H9 (cell line): ENCODE data around the gene TMEM106B. TPM values are rescaled to one million over a fixed set of nuclear protein-coding genes. Genes with fewer than 3 reads are reported as not detected.

ENCODE experiments used
- DNase-seq: peaks from one replicate; pipeline ENCODE4 v3.0.0-alpha.2; 2017
- H2AFZ ChIP-seq: one replicate; pipeline ENCODE4 v1.6.1; 2013; ENCODE audit warnings: mild to moderate bottlenecking, low read length, control low read depth, moderate library complexity
- H2AK5ac ChIP-seq: 2 replicates; pipeline ENCODE4 v1.6.1; 2013; ENCODE audit warnings: low read length, control low read depth, mixed read lengths; ENCODE audit not compliant: insufficient read length
- H2BK120ac ChIP-seq: one replicate; pipeline ENCODE4 v1.6.1; 2013; ENCODE audit warnings: low read depth, mild to moderate bottlenecking, low read length, control low read depth, inconsistent platforms; ENCODE audit not compliant: poor library complexity, severe bottlenecking
- H2BK12ac ChIP-seq: 2 replicates; pipeline ENCODE4 v1.6.1; 2013; ENCODE audit warnings: low read length, control low read depth, mixed read lengths, low read depth; ENCODE audit not compliant: insufficient read length
- H2BK15ac ChIP-seq: 2 replicates; pipeline ENCODE4 v1.6.1; 2013; ENCODE audit warnings: low read depth, low read length, control low read depth
- H2BK20ac ChIP-seq: one replicate; pipeline ENCODE4 v1.6.1; 2013; ENCODE audit warnings: low read depth, mild to moderate bottlenecking, low read length, control low read depth, inconsistent platforms; ENCODE audit not compliant: poor library complexity, severe bottlenecking
- H2BK5ac ChIP-seq: 2 replicates; pipeline ENCODE4 v1.6.1; 2013; ENCODE audit warnings: low read length, control low read depth, mixed read lengths; ENCODE audit not compliant: insufficient read length
- H3K14ac ChIP-seq: 2 replicates; pipeline ENCODE4 v1.6.1; 2013; ENCODE audit warnings: low read length, control low read depth; ENCODE audit not compliant: insufficient read depth
- H3K18ac ChIP-seq: 2 replicates; pipeline ENCODE4 v1.6.1; 2013; ENCODE audit warnings: low read depth, mild to moderate bottlenecking, mixed read lengths, low read length, control low read depth; ENCODE audit not compliant: insufficient read length
- H3K23ac ChIP-seq: 2 replicates; pipeline ENCODE4 v1.6.1; 2013; ENCODE audit warnings: low read length, control low read depth, mixed read lengths, low read depth; ENCODE audit not compliant: insufficient read length
- H3K23me2 ChIP-seq: 2 replicates; pipeline ENCODE4 v1.6.1; 2013; ENCODE audit warnings: low read depth, mild to moderate bottlenecking, mixed read lengths, low read length, control low read depth; ENCODE audit not compliant: insufficient read length, poor library complexity, severe bottlenecking
- H3K27ac ChIP-seq: 2 replicates; pipeline ENCODE4 v1.5.1; 2013; ENCODE audit warnings: low read length, control low read depth, mixed read lengths, low read depth; ENCODE audit not compliant: insufficient read length
- H3K27me3 ChIP-seq: 2 replicates; pipeline ENCODE4 v1.6.1; 2013; ENCODE audit warnings: low read length, control low read depth, inconsistent platforms; ENCODE audit not compliant: insufficient read depth
- H3K4ac ChIP-seq: 2 replicates; pipeline ENCODE4 v1.6.1; 2013; ENCODE audit warnings: low read depth, mild to moderate bottlenecking, control low read depth, inconsistent platforms, low read length, moderate library complexity
- H3K4me1 ChIP-seq: 2 replicates; pipeline ENCODE4 v1.6.1; 2013; ENCODE audit warnings: low read length, control low read depth, inconsistent platforms; ENCODE audit not compliant: insufficient read depth
- H3K4me2 ChIP-seq: 2 replicates; pipeline ENCODE4 v1.6.1; 2013; ENCODE audit warnings: low read length, control low read depth, mixed read lengths; ENCODE audit not compliant: insufficient read length, insufficient read depth
- H3K56ac ChIP-seq: 2 replicates; pipeline ENCODE4 v1.6.1; 2013; ENCODE audit warnings: low read depth, mild to moderate bottlenecking, mixed read lengths, low read length, control low read depth; ENCODE audit not compliant: insufficient read length
- H3K79me1 ChIP-seq: 2 replicates; pipeline ENCODE4 v1.6.1; 2013; ENCODE audit warnings: low read depth, mild to moderate bottlenecking, moderate library complexity, low read length, control low read depth, inconsistent platforms; ENCODE audit not compliant: insufficient read depth, poor library complexity, severe bottlenecking
- H3K79me2 ChIP-seq: 2 replicates; pipeline ENCODE4 v1.6.1; 2013; ENCODE audit warnings: low read length, control low read depth, inconsistent platforms; ENCODE audit not compliant: insufficient read depth
- H3K9ac ChIP-seq: 2 replicates; pipeline ENCODE4 v1.6.1; 2013; ENCODE audit warnings: low read length, control low read depth, mixed read lengths; ENCODE audit not compliant: insufficient read length; ENCODE audit errors: extremely low read depth
- H3K9me3 ChIP-seq: one replicate; pipeline ENCODE4 v1.6.1; 2013; ENCODE audit warnings: low read depth, low read length, inconsistent platforms; ENCODE audit not compliant: control insufficient read depth
- H3T11ph ChIP-seq: one replicate; pipeline ENCODE4 v1.6.1; 2013; ENCODE audit warnings: mild to moderate bottlenecking, low read length, control low read depth, inconsistent platforms
- H4K20me1 ChIP-seq: one replicate; pipeline ENCODE4 v1.6.1; 2013; ENCODE audit not compliant: control insufficient read depth, insufficient read length, insufficient read depth
- H4K5ac ChIP-seq: 2 replicates; pipeline ENCODE4 v1.6.1; 2013; ENCODE audit warnings: low read depth, mild to moderate bottlenecking, mixed read lengths, low read length, control low read depth; ENCODE audit not compliant: insufficient read length
- H4K8ac ChIP-seq: replicated peaks from 2 replicates; pipeline ENCODE4 v1.6.1; 2013; ENCODE audit warnings: low read length, control low read depth, mixed read lengths, low read depth; ENCODE audit not compliant: insufficient read length
- H4K91ac ChIP-seq: 2 replicates; pipeline ENCODE4 v1.6.1; 2013; ENCODE audit warnings: low read depth, mild to moderate bottlenecking, moderate library complexity, mixed read lengths, low read length, control low read depth; ENCODE audit not compliant: insufficient read length
- H3K27ac Mint-ChIP-seq, 3 experiments: 2 replicates in 2 of 3; 3 replicates in 1 of 3; pipeline ENCODE4 v1.8.0; 2020 to 2021; ENCODE audit warnings: mixed read lengths in 3 of 3, mild to moderate bottlenecking in 1 of 3, moderate library complexity in 1 of 3
- H3K27me3 Mint-ChIP-seq: 2 replicates; pipeline ENCODE4 v1.8.0; 2021; ENCODE audit warnings: low read depth, mild to moderate bottlenecking, moderate library complexity, mixed read lengths
- H3K36me3 Mint-ChIP-seq, 3 experiments: 2 replicates in 2 of 3; 3 replicates in 1 of 3; pipeline ENCODE4 v1.8.0; 2020 to 2021; ENCODE audit warnings: low read depth in 3 of 3, mixed read lengths in 3 of 3; ENCODE audit not compliant: insufficient read depth in 1 of 3
- H3K4me1 Mint-ChIP-seq, 2 experiments: 2 replicates each; pipeline ENCODE4 v1.8.0; 2020; ENCODE audit warnings: mixed read lengths in 2 of 2
- H3K4me3 Mint-ChIP-seq, 2 experiments: 2 replicates in 1 of 2; 3 replicates in 1 of 2; pipeline ENCODE4 v1.8.0; 2020 to 2021; ENCODE audit warnings: mild to moderate bottlenecking in 2 of 2, mixed read lengths in 2 of 2, moderate library complexity in 1 of 2
- H3K9me3 Mint-ChIP-seq, 2 experiments: 2 replicates in 1 of 2; 3 replicates in 1 of 2; pipeline ENCODE4 v1.8.0; 2020; ENCODE audit warnings: mild to moderate bottlenecking in 2 of 2, mixed read lengths in 2 of 2, moderate library complexity in 1 of 2
- total RNA-seq: library from RNA; stranded (reverse); gene quantifications from 2 replicates; pipeline ENCODE4 v1.2.1, GENCODE V29; 2021
- TF ChIP-seq, protein P1 (sequence below): fragments of 200-600 bp; sonication (generic); conservative IDR thresholded peaks from 3 replicates; pipeline ENCODE4 v1.8.0; 2021; ENCODE audit warnings: antibody characterized with exemption, mild to moderate bottlenecking

The TMEM106B gene
- total RNA-seq, 1 experiment from 2014 or later = 28.4 TPM

DNA sequence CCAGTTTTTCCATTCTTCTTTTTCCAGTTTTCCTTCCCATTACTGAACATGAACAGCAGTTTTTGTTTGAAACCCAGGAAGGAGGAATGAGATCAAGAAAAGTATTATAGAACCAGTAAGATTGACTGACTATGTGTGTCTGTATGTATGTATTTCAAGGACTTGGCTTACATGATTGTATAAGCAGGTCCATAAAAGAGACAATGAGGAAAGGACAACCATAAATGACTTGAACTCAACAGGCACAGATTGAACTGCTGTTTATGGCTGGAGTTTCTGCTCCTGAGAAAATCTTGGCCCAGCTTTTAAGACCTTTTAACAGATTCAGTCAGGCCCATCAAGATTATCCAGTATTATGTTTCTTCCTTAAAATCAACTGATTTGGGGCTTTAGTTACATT lies 39.1 kb downstream of the TMEM106B start:
- H3K27ac Mint-ChIP-seq = no peak overlapping the region
- H3K4ac ChIP-seq = no peak overlapping the region
- no peak overlapping the region for H3K14ac ChIP-seq
- peaks cover 6 to 17% of the 10 kb centered on the region in 2 experiments; a peak in 4 of 5 replicates for H3K9me3 Mint-ChIP-seq
- H4K5ac ChIP-seq = no peak overlapping the region
- no peak overlapping the region for H2BK15ac ChIP-seq
- no peak overlapping the region for H2AK5ac ChIP-seq
- no peaks in the 10 kb centered on the region for H3K4me1 ChIP-seq
- no peak overlapping the region for H2BK12ac ChIP-seq
- no peaks in the 10 kb centered on the region for H3K79me2 ChIP-seq
- H3K27me3 Mint-ChIP-seq = no peaks in the 10 kb centered on the region
- TF ChIP-seq, protein P1, sequence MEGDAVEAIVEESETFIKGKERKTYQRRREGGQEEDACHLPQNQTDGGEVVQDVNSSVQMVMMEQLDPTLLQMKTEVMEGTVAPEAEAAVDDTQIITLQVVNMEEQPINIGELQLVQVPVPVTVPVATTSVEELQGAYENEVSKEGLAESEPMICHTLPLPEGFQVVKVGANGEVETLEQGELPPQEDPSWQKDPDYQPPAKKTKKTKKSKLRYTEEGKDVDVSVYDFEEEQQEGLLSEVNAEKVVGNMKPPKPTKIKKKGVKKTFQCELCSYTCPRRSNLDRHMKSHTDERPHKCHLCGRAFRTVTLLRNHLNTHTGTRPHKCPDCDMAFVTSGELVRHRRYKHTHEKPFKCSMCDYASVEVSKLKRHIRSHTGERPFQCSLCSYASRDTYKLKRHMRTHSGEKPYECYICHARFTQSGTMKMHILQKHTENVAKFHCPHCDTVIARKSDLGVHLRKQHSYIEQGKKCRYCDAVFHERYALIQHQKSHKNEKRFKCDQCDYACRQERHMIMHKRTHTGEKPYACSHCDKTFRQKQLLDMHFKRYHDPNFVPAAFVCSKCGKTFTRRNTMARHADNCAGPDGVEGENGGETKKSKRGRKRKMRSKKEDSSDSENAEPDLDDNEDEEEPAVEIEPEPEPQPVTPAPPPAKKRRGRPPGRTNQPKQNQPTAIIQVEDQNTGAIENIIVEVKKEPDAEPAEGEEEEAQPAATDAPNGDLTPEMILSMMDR = no peak
- DNase-seq = no peak
- H3K79me1 ChIP-seq = no peaks in the 10 kb centered on the region
- H3K23me2 ChIP-seq = no peaks in the 10 kb centered on the region
- no peak overlapping the region for H3K23ac ChIP-seq
- H3K27me3 ChIP-seq = no peaks in the 10 kb centered on the region
- H2BK120ac ChIP-seq = no peak overlapping the region
- H3K4me2 ChIP-seq = no peak overlapping the region
- H3K18ac ChIP-seq = no peak overlapping the region
- H2BK5ac ChIP-seq = no peak overlapping the region
- no peak overlapping the region for H3K9ac ChIP-seq
- H3K9me3 ChIP-seq = no peaks in the 10 kb centered on the region
- H3K4me1 Mint-ChIP-seq = peaks cover 0 to 11% of the 10 kb centered on the region in 2 experiments; a peak in 2 of 4 replicates
- no peak overlapping the region for H3K4me3 Mint-ChIP-seq
- H2AFZ ChIP-seq = no peak overlapping the region
- H4K20me1 ChIP-seq = no peaks in the 10 kb centered on the region
- H3K36me3 Mint-ChIP-seq = peaks cover 0 to 12% (median 2%) of the 10 kb centered on the region in 3 experiments; a peak in 4 of 7 replicates
- no peak overlapping the region for H4K91ac ChIP-seq
- no peak overlapping the region for H3K56ac ChIP-seq
- no peak overlapping the region for H2BK20ac ChIP-seq
- H3T11ph ChIP-seq = no peak overlapping the region
- H3K27ac ChIP-seq = no peak overlapping the region
- no peak overlapping the region for H4K8ac ChIP-seq
